AG04449 (cell line): Measurements from ENCODE around the gene UTP20.

Source experiments
- CTCF ChIA-PET: fragments of 350-600 bp; formaldehyde crosslinking; extraction: SDS; loops from one replicate; lab custom pipeline; 2021; ENCODE audit warnings: antibody characterized with exemption; lab: Yijun Ruan, JAX
- POLR2A ChIA-PET: fragments of 400-600, 350-600 bp; formaldehyde crosslinking; extraction: SDS; loops from one replicate; lab custom pipeline; 2020; ENCODE audit warnings: antibody characterized with exemption, inconsistent platforms; lab: Yijun Ruan, JAX
- DNase-seq: peaks from one replicate; pipeline ENCODE4 v3.0.0-alpha.2; 2010; ENCODE audit warnings: low read depth, low spot score
- H3K4me3 ChIP-seq: 2 replicates; pipeline ENCODE4 v1.5.1; 2011; ENCODE audit warnings: low read depth, mild to moderate bottlenecking, control low read depth, low read length
- CTCF ChIP-seq: IDR thresholded peaks from one replicate; pipeline ENCODE4 v1.5.1; 2011; ENCODE audit warnings: mild to moderate bottlenecking, moderate library complexity, low read length, control low read depth, inconsistent platforms; ENCODE audit not compliant: insufficient read depth; ENCODE audit errors: missing control alignments

The UTP20 gene

GRCh38 chr12:101327051-101327450 lies 47.1 kb downstream of the UTP20 start:
- POLR2A ChIA-PET = no interaction called here
- no peak for TF ChIP-seq CTCF
- CTCF ChIA-PET = no interaction called here

GRCh38 chr12:101327546-101327945 lies 47.6 kb downstream of the UTP20 start:
- TF ChIP-seq CTCF = no peak
- DNase-seq = no peak
- CTCF ChIA-PET = no interaction called here
- no peak overlapping the region for H3K4me3 ChIP-seq
- POLR2A ChIA-PET = no interaction called here

More at GRCh38 chr12:101327051-101327450, 47.1 kb downstream of the UTP20 start:
- no peak overlapping the region for H3K4me3 ChIP-seq
- DNase-seq = no peak

DNA sequence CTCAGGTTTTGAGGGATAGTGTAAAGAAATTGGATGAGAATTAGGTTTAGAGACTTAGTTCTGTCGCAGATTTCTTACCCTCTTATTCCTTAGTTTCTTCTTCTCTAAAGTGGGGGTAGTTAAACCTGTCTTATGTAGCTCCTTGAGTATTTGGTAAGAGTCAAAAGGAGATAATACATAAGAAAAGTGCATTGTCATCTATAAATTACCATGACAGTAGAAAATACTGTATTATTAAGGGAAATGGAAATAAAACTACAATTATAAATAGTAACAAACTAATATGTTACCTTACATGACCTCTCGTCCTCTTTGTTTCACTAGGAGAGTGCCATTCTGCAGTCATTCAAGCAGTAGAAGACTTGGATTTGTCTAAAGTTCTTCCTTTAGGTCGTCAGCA lies 49.0 kb downstream of the UTP20 start:
- DNase-seq = no peak
- H3K4me3 ChIP-seq = no peak overlapping the region
- TF ChIP-seq CTCF = no peak
- ChIA-PET POLR2A (no interaction called here), CTCF (no interaction called here)

GRCh38 chr12:101330631-101331030 lies 50.7 kb downstream of the UTP20 start:
- no peak overlapping the region for H3K4me3 ChIP-seq
- CTCF ChIA-PET = no interaction called here

DNA sequence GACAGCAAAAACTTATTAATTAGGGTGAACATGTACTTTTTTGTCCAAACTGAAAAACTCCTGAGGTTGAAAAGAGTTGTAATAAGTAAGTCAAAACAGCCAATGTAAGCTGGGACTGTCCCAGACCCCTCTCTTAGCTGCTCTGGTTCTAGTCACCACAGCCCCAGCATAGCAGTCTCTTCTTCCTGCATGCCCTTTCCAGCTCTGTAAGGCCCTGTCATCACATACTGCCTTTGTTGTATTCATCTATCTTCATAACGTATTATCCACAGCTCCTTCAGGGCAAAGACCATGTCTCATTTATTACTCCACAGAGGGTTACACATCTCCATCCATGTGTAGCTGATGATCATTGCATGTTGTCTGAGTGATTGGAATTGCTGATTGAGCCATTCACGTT lies 56.5 kb downstream of the UTP20 start:
- POLR2A ChIA-PET = no interaction called here
- no peak for TF ChIP-seq CTCF
- DNase-seq = no peak
- CTCF ChIA-PET = interaction anchor here (4.2 kb wide), 1 partner anchor 12 kb away, joined by 22 read pairs; no protein-coding TSS in a partner anchor
- no peak overlapping the region for H3K4me3 ChIP-seq

More at GRCh38 chr12:101330631-101331030, 50.7 kb downstream of the UTP20 start:
- no peak for DNase-seq
- no peak for TF ChIP-seq CTCF
- POLR2A ChIA-PET = no interaction called here

GRCh38 chr12:101338087-101338486 lies 58.2 kb downstream of the UTP20 start:
- no peak for TF ChIP-seq CTCF
- no peak overlapping the region for H3K4me3 ChIP-seq
- DNase-seq = no peak
- POLR2A ChIA-PET = no interaction called here
- CTCF ChIA-PET = interaction anchor here (4.2 kb wide), 1 partner anchor 13 kb away, joined by 22 read pairs; no protein-coding TSS in a partner anchor
